Activated CD8-positive, alpha-beta T cell treated with anti-CD3 and anti-CD28 coated beads for 36 hours (primary cell): ENCODE data around the gene FAF2. TPM values are rescaled to one million over a fixed set of nuclear protein-coding genes. Genes with fewer than 3 reads are reported as not detected.

ENCODE experiments used
- ATAC-seq: fragments of 200-7000 bp; cut with Tn5 transposase; one replicate; pipeline ENCODE4 v1.10.0; 2021; ENCODE audit warnings: mild to moderate bottlenecking, moderate library complexity
- CTCF ChIA-PET: fragments of 350-600 bp; sonication (Branson Sonifier 250); formaldehyde crosslinking; loops from one replicate; lab custom pipeline; 2021; ENCODE audit warnings: antibody characterized with exemption; lab: Charles Lee
- POLR2A ChIA-PET: fragments of 350-600 bp; sonication (Branson Sonifier 250); formaldehyde crosslinking; loops from one replicate; lab custom pipeline; 2021; ENCODE audit warnings: antibody characterized with exemption; lab: Charles Lee
- DNase-seq: peaks from one replicate; pipeline ENCODE4 v3.0.0-alpha.2; 2020
- H3K27ac Mint-ChIP-seq: one replicate; pipeline ENCODE4 v1.8.0; 2021; ENCODE audit warnings: mild to moderate bottlenecking, mixed read lengths
- H3K27me3 Mint-ChIP-seq: one replicate; pipeline ENCODE4 v1.8.0; 2021; ENCODE audit warnings: mixed read lengths
- H3K36me3 Mint-ChIP-seq: one replicate; pipeline ENCODE4 v1.8.0; 2021; ENCODE audit warnings: low read depth, mixed read lengths
- H3K4me1 Mint-ChIP-seq: one replicate; pipeline ENCODE4 v1.8.0; 2021; ENCODE audit warnings: low read depth, mixed read lengths
- H3K4me3 Mint-ChIP-seq: one replicate; pipeline ENCODE4 v1.8.0; 2021; ENCODE audit warnings: mild to moderate bottlenecking, moderate library complexity, mixed read lengths
- H3K9me3 Mint-ChIP-seq: one replicate; pipeline ENCODE4 v1.8.0; 2021; ENCODE audit warnings: mixed read lengths
- intact Hi-C: fragments of 100-400 bp; cut with micrococcal nuclease; formaldehyde crosslinking; loops from one replicate; pipeline ENCODE4 v1.10.0; 2022
- total RNA-seq, 2 experiments: library from RNA; stranded (reverse); gene quantifications; one replicate each; pipeline ENCODE4 v1.2.3, GENCODE V29; 2021
- TF ChIP-seq, protein P1 (sequence below): fragments of 200-600 bp; IDR thresholded peaks from one replicate; pipeline ENCODE4 v1.8.0; 2022; ENCODE audit warnings: antibody characterized with exemption, mild to moderate bottlenecking

FAF2 gene
- total RNA-seq, 2 experiments from 2014 or later, result 32.6 to 33.0 TPM

DNA sequence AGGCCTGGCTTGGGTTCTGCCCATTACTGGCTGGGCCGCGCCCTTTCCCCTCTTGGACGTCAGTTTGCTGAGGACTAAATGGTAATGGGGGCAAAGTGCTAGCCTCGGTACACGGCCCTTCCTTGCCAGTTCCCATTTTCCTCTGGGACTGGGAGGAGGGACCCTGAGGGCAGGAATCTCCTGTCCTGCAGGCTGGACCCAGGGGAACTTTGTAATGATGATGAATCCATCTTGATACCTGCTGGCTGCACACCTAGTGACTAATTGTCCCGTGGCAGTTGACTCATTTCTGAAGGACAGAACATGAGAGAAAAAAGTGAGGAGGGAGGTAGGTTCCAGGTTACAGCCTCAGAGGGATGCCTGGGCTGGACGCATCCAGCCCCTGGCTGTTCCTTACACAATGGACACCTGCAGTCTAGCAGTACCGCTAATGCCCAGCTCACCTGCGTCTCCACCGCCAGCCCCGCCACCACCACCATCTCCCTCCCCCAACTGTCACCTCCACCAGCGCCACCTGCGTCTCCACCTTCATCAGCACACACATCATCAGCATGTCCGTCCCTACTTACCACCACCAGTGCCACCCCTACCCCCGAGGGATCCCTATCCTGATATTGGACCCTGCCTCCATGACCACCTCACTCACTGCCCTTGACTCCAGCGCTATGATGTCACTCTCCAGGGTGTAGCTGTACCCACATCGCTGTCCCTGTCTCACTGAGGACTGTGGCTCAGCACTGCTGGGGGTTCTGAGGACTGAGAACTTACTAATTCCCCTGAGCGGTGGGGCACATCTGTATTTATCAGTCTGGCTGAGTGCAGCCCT lies 105.3 kb downstream of the FAF2 start:
- Mint-ChIP-seq H3K36me3 (no peaks in the 10 kb centered on the region), H3K27ac (no peak overlapping the region), H3K4me1 (peaks cover 48% of the 10 kb centered on the region), H3K27me3 (no peaks in the 10 kb centered on the region), H3K9me3 (no peaks in the 10 kb centered on the region), H3K4me3 (no peak overlapping the region)
- ChIA-PET POLR2A (interaction anchor here (1.1 to 1.7 kb wide), 2 partner anchors 50 to 105 kb away, joined by 3 to 4 read pairs; partner anchors contain the start of gene FAF2), CTCF (interaction anchor here (1.8 to 1.9 kb wide), 2 partner anchors 10 to 15 kb away, joined by 8 to 9 read pairs; no protein-coding TSS in a partner anchor)
- DNase-seq (peak; percentile 54), ATAC-seq (peak; percentile 60)
- intact Hi-C loops, result no loop called here
- TF ChIP-seq, protein P1, sequence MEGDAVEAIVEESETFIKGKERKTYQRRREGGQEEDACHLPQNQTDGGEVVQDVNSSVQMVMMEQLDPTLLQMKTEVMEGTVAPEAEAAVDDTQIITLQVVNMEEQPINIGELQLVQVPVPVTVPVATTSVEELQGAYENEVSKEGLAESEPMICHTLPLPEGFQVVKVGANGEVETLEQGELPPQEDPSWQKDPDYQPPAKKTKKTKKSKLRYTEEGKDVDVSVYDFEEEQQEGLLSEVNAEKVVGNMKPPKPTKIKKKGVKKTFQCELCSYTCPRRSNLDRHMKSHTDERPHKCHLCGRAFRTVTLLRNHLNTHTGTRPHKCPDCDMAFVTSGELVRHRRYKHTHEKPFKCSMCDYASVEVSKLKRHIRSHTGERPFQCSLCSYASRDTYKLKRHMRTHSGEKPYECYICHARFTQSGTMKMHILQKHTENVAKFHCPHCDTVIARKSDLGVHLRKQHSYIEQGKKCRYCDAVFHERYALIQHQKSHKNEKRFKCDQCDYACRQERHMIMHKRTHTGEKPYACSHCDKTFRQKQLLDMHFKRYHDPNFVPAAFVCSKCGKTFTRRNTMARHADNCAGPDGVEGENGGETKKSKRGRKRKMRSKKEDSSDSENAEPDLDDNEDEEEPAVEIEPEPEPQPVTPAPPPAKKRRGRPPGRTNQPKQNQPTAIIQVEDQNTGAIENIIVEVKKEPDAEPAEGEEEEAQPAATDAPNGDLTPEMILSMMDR, result no peak

DNA sequence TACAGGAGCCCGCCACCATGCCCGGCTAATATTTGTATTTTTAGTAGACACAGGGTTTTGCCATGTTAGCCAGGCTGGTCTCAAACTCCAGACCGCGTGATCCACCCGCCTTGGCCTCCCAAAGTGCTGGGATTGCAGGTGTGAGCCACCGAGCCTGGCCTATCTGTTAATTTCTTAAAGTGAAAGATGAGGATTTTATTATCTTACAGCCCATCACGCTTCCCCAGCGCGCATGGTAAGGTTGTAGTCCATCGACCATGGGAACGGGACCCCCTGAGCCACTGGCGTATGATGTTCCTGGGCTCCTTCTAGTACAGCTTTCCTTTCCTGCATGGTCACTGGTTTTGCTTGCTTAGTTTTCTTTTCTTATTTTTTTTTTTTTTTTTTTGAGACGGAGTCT lies 109.7 kb downstream of the FAF2 start:
- TF ChIP-seq, protein P1, result no peak
- Mint-ChIP-seq H3K9me3 (no peaks in the 10 kb centered on the region), H3K4me1 (peaks cover 62% of the 10 kb centered on the region)

More for the DNA sequence above, 109.7 kb downstream of the FAF2 start:
- DNase-seq (no peak), ATAC-seq (no peak)
- no peak overlapping the region for H3K27ac Mint-ChIP-seq
- H3K36me3 Mint-ChIP-seq, result no peaks in the 10 kb centered on the region
- intact Hi-C loops, result no loop called here
- ChIA-PET POLR2A (no interaction called here), CTCF (interaction anchor here (0.6 kb wide), 1 partner anchor 141 kb away, joined by 3 read pairs; the partner anchor contains the start of gene CLTB)
- peaks cover 3% of the 10 kb centered on the region for H3K27me3 Mint-ChIP-seq
- H3K4me3 Mint-ChIP-seq, result no peak overlapping the region

Other genes starting within 250 kb of the FAF2 start
- gene SIMC1, start 210.0 kb upstream of the FAF2 start, total RNA-seq, result 10 to 100 TPM; 21.5 to 21.9 TPM
- gene KIAA1191, start 86.6 kb upstream of the FAF2 start, total RNA-seq, result 10 to 100 TPM; 39.4 to 40.8 TPM
- gene ARL10, start 82.9 kb upstream of the FAF2 start, total RNA-seq, result 10 to 100 TPM; 15.6 to 17.0 TPM
- 10 to 100 TPM; 71.8 to 75.1 TPM for gene NOP16, start 59.8 kb upstream of the FAF2 start, total RNA-seq
- 100 to 1,000 TPM; 118 to 120 TPM for gene HIGD2A, start 59.6 kb upstream of the FAF2 start, total RNA-seq
- 10 to 100 TPM; 48.2 to 48.6 TPM for gene CLTB, start 31.8 kb upstream of the FAF2 start, total RNA-seq
- gene RNF44, start 89.0 kb downstream of the FAF2 start, total RNA-seq, result 10 to 100 TPM; 55.3 to 62.7 TPM
- under 1 TPM; 0.23 to 0.47 TPM for gene CDHR2, start 101.0 kb downstream of the FAF2 start, total RNA-seq
- gene GPRIN1, start 161.8 kb downstream of the FAF2 start, total RNA-seq, result 1 to 10 TPM; 1.6 to 2.0 TPM
- gene SNCB, start 182.1 kb downstream of the FAF2 start, total RNA-seq, result under 1 TPM; 0.69 to 0.79 TPM
- gene EIF4E1B, start 182.3 kb downstream of the FAF2 start, total RNA-seq, result not detected
- gene TSPAN17, start 199.1 kb downstream of the FAF2 start, total RNA-seq, result 10 to 100 TPM; 24.6 to 26.3 TPM